Skeletal muscle cell (primary cell): ENCODE measurements around the gene CENPF.

Experiments used
- DNase-seq: peaks from one replicate; pipeline ENCODE4 v3.0.0-alpha.2; 2010; ENCODE audit warnings: low read depth
- H3K4me3 ChIP-seq: 2 replicates; pipeline ENCODE4 v1.5.1; 2011; ENCODE audit warnings: low read depth, mild to moderate bottlenecking, control low read depth, low read length, moderate library complexity

Gene CENPF

DNA sequence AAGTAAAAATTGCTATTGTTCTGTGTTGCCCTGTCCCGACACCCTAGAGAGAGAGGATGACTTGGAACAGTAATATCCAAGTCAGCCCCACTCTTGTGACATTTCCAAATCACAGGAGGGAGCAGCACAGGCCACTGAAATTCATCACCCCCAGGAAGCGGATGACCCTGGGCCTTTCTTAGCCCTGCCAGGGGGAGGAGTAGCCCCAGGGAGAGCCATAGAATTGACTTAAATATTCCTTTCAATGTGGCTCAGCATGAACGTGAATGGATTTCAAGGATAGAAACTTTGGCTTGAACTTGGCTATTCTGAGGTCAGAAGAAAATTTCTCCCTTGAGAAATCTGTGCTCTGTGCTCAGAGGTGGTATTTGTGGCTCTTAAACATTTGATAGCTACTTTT lies 80.6 kb downstream of the CENPF start:
- H3K4me3 ChIP-seq = no peak overlapping the region
- no peak for DNase-seq

DNA sequence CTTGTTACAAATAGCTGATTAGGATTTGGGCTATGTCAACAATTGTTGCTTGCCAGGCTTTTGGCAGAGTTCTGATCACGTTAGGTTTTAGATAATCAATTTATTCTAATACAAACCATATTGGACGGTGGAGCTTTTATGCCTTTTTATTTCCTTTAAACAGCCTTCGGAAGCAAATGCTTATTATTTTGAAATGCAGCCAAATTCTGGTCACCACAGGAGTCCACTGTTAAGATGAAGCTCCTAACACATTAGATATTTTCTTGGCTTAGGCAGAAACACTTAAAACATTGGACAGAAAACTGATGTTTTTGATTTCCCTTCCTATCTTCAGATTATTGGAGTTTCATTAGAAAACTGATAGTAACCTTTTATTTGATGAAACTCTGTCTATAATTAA lies 82.9 kb downstream of the CENPF start:
- DNase-seq = no peak
- H3K4me3 ChIP-seq = no peak overlapping the region

DNA sequence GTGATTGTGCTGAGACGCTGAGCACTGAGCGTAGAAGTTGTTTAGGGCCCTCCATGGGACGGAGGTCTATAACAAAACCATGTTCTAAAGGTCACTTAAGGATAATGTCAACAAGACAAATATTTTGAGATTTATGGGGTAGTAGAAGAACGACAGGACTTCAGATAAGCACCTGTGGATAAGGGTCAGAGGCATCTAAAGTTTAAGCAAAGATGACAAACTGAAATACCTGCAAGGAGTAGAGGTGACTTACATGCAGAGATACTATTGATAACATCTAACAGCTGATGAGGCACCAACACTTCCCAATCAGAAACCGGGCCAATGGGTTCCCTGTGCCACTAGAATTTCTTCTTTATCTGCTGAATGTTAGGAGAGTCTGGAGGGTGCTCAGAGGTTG lies 83.5 kb downstream of the CENPF start:
- no peak overlapping the region for H3K4me3 ChIP-seq
- no peak for DNase-seq

DNA sequence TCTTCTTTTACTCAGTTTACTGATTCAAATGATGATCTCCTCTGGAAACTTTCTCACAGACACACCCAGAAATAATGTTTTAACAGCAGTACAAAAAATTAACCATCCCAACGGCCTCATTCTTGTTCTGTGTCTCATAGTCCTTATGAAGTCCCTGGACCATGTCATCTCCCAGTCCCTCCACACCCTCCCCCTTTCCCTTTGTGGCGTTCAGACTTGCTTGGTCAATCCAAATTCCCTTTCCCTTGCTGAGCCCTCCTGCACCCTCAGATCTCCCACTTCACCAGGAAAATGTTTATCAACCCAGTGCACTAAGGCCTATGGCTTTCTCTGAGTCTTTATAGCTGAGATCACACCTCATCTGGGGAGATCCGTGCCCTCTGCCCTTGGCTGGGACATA lies 85.9 kb downstream of the CENPF start:
- no peak overlapping the region for H3K4me3 ChIP-seq
- DNase-seq = no peak

DNA sequence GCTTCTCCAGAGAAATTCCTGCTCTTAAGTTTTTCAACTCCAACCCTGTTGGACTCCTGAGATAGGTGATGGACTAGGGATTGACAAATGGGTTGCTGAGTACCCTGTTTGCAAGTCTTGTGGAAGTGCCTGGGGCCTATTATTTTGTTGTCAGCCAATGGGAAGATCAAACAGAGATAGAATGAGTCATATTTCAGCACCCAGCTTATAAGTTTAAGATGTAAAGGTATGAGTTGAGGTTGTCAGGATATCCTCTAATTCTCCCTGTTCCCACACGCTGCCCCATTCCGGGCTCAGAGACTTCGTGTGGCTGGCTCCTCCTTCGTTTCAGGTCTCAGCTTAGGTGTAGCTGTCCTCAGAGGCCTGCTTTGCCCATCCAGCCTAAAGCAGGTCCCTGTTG lies 91.8 kb downstream of the CENPF start:
- no peak for DNase-seq
- no peak overlapping the region for H3K4me3 ChIP-seq

DNA sequence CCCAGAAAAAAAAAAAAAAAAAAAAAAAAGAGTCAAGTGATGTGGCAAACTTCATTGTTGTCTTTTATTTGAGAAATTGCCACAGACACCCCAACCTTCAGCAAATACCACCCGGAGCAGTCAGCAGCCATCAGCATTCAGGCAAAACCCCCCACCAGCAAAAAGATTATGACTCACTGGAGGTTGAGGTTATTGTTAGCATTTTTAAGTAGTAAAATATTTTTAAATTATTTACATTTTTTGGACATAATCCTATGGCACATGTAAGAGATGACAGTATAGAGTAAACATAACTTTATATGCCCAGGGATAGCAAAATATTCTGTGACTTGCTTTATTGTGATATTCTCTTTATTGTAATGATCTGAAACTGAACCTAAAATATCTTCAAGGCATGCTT lies 95.6 kb downstream of the CENPF start:
- DNase-seq = no peak

DNA sequence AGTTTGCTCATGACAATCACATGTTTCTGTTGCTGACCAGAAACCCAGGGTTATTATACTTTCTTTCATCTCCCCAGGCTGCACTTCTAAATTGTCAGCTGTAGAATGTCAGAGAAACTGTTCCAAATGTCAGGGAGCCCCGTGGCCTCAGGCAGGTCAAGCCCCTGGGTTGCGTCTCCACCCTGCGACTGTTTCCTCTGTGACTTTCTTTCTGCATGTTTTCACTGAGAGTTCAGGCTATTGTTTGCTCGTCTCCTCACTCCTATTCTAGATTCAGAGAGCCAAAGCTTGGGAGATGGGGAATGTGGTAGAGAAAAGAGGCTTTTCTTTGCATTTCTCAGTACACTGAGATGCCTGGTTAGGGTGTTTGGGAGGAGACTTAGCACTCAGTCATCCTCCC lies 97.4 kb downstream of the CENPF start:
- no peak overlapping the region for H3K4me3 ChIP-seq

More for the DNA sequence above, 95.6 kb downstream of the CENPF start:
- H3K4me3 ChIP-seq = no peak overlapping the region

DNA sequence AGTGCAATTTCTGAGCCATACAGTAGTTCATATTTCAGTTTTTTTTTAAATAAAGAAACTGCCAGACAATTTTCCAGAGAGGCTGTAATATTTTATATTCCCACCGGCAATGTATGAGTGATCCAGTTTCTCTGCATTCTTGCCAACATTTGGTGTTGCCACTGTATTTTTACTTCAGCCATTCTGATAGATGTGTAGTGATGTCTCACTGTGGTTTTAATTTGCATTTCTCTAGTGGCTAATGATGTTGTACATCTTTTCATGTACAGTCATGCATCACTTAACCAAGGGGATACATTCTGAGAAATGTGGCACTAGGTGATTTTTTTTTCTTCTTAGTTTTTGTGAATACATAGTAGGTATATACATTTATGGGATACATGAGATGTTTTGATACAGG lies 99.6 kb downstream of the CENPF start:
- DNase-seq = no peak
- no peak overlapping the region for H3K4me3 ChIP-seq

More for the DNA sequence above, 97.4 kb downstream of the CENPF start:
- no peak for DNase-seq

DNA sequence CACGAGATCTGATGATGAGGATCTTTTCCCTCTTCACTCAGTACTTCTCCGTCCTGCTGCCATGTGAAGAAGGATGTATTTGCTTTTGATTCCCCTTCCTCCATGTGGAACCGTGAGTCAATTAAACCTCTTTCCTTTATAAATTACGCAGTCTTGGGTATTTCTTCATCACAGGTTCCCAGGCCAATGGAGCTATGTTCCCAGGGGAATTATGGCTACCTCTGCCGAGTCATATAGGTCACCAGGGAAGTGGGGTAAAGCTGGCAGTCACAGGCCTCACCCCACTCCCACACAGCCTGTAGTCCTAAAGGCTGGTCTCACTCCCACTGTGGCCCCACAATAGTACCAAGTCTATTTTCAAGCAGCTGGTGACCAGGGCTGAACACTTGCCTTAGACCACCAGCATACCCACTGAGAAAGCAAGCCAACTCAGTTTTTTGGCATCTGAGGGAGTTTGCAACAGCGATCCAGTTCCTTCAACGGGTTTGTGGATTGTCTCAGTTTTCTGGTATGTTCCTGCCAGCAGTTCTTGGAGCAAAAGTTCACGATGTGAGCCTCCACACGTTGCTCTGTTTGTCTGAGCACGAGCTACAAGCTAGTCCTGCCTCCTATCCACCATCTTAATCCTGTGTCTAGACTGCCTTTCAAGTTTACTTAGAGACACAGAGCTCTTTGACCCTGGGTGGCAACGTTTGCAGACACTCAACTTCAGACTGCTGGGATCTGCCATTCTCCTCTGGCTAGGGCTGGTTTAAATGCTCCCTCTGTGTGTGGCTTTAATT lies 104.5 kb downstream of the CENPF start:
- DNase-seq = peak; percentile 80
- H3K4me3 ChIP-seq = no peak overlapping the region

DNA sequence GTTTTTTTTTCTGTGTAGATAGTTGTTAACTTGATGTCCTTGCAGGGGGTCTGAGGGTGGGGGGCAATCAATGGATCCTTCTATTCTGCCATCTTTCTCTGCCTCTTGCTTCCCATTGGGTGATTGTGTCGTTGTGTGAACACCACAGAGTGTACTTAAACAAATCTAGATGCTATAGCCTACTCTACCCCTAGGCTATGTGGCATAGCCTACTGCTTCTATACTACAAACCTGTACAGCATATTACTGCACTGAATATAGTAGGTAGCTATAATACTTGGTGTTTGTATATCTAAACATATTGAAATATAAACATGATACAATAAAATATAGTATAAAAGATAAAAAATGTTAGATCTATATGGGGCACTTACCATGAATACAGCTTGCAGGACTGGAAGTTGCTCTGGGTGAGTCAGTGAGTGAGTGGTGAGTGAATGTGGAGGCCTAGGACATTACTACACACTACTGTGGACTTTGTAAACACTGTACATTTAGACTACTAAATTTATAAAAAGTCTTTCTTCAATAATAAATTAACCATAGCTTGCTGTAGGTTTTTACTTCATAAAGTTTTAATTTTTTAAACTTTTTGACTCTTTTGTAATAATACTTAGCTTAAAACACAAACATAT lies 105.4 kb downstream of the CENPF start:
- peak; percentile 31 for DNase-seq
- H3K4me3 ChIP-seq = no peak overlapping the region

DNA sequence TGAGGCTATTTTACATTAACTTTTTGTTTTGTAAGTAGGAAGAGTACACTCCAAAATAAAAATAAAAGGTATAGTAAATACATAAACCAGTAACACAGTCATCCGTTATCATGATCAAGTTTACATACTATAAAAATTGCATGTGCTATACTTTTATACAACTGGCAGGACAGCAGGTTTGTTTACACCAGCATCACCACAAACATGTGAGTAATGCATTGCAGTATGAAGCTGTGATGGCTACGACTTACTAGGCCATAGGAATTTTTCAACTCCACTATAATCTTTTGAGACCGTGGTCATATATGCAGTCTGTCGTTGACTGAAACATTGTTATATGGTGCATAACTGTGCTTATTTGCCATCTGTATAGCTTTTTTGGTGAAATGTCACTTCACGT lies 106.2 kb downstream of the CENPF start:
- DNase-seq = no peak
- H3K4me3 ChIP-seq = no peak overlapping the region

DNA sequence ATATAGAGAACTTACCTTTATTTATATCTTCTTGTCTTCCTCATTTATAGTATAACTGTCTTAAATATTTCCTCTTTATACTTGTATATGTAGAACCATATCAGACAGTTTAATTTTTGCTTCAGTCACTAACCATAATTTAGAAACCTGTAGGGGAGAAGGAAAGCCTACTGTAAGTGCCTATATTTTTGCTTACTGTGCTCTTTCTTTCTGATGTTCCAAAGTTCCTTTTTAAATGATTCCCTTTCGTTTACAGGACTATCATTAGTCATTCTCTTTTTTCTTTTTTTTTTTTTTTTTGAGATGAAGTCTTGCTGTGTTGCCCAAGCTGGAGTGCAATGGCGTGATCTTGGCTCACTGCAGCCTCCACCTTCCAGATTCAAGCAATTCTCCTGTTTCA lies 109.7 kb downstream of the CENPF start:
- DNase-seq = no peak
- H3K4me3 ChIP-seq = no peak overlapping the region
